Psoas muscle (tissue), 8 donors: Measurements from ENCODE around the gene PRMT5. TPM values are rescaled to one million over a fixed set of nuclear protein-coding genes. Genes with fewer than 3 reads are reported as not detected.
A peak's percentile ranks its signal among the peaks of the same experiment; 100 is the strongest.

Experiments
- ATAC-seq, 4 donors: fragments of 200-7000 bp; cut with Tn5 transposase; one replicate each; pipeline ENCODE4 v1.9.1; 2020; ENCODE audit warnings: moderate library complexity in 3 of 4, mild to moderate bottlenecking in 2 of 4
- DNase-seq, 2 donors: peaks; one replicate each; pipeline ENCODE4 v3.0.0-alpha.2; 2020
- H3K27ac ChIP-seq: fragments of 200-600 bp; one replicate; pipeline ENCODE4 v1.8.0; 2022
- H3K27me3 ChIP-seq, 3 donors: fragments of 200-600 bp in 1 of 3; one replicate each; pipeline versions ENCODE4 v1.6.1 to v1.8.0; 2013 to 2022; ENCODE audit warnings: low read length in 2 of 3, mild to moderate bottlenecking in 2 of 3, moderate library complexity in 1 of 3; ENCODE audit not compliant: insufficient read depth in 3 of 3
- H3K36me3 ChIP-seq, 2 donors: fragments of 200-600 bp in 1 of 2; one replicate each; pipeline versions ENCODE4 v1.6.1 to v1.8.0; 2013 to 2022; ENCODE audit warnings: low read depth in 1 of 2, mild to moderate bottlenecking in 1 of 2, moderate library complexity in 1 of 2; ENCODE audit not compliant: insufficient read depth in 1 of 2
- H3K4me1 ChIP-seq: fragments of 200-600 bp; one replicate; pipeline ENCODE4 v1.8.0; 2022
- H3K4me3 ChIP-seq: fragments of 200-600 bp; one replicate; pipeline ENCODE4 v1.8.0; 2022; ENCODE audit warnings: mild to moderate bottlenecking
- H3K9me3 ChIP-seq: fragments of 200-600 bp; one replicate; pipeline ENCODE4 v1.8.0; 2022
- WGBS, 3 donors: extraction: QIAGEN DNeasy Blood & Tissue Kit; methylation state at CpG; one replicate each; pipeline versions ENCODE4 v1.1.6 to v1.1.7; 2013; 5-methylcytosine and 5-hydroxymethylcytosine counted together
- intact Hi-C, 2 donors: fragments of 100-400 bp; cut with DNase I; formaldehyde crosslinking; loops; one replicate each; pipeline versions ENCODE4 v1.11.0 to v1.14.2; 2022
- long read RNA-seq, 2 donors: library from polyadenylated mRNA; unstranded; transcript quantifications; one replicate each; pipeline ENCODE4 v2.0.0, GENCODE V29; 2021
- polyA plus RNA-seq, 3 donors: library from polyadenylated mRNA; stranded (reverse); fragments of 200-250 nt; gene quantifications; one replicate each; pipeline ENCODE4 v1.2.3, GENCODE V29; 2013
- total RNA-seq, 4 donors: library from RNA; stranded (reverse); fragmentation: NEBNext Ultra II Directional in 2 of 4; extraction: Animal tissue kit (Norgen Biotek cat#: 25700) in 2 of 4; gene quantifications; one replicate each; pipeline versions ENCODE4 v1.2.1 to v1.2.4, GENCODE V29; 2021 to 2023
- TF ChIP-seq, protein P1 (sequence below): fragments of 200-600 bp; IDR thresholded peaks from one replicate; pipeline ENCODE4 v1.8.0; 2022; ENCODE audit warnings: antibody characterized with exemption
- donor health status: healthy with polysubstance abuse.
- donor health status: DM: no; HTN: no; CAD: no; lungs with moderate emphysema.
- donor health status: Bipolar disorder and iron deficiency.
- donor health status: healthy.
- donor health status: DM: yes; HTN: yes; CAD: no.
- donor health status: DM: no; HTN: no; CAD: no.
- donor health status: DM: no; HTN: no; CAD: no.
- donor health status: DM: yes; HTN: yes; CAD: no.

Gene PRMT5
- total RNA-seq (10 to 100 TPM; 67.5 to 80.4 (median 74.1) TPM), polyA plus RNA-seq (10 to 100 TPM; 45.3 to 99.5 (median 88.6) TPM)
- long read RNA-seq, donor 1, transcript PRMT5-202 (17 exons, 2,531 nt) = major isoform, 54 of 72 reads
- long read RNA-seq, donor 1, partial matches to known transcripts = 11 of 72 reads
- long read RNA-seq, donor 1, other reads (novel, unspliced or antisense) = 6 of 72 reads
- long read RNA-seq, donor 2, transcript PRMT5-202 (17 exons, 2,531 nt) = major isoform, 65 of 105 reads
- long read RNA-seq, donor 2, partial matches to known transcripts = 16 of 105 reads
- long read RNA-seq, donor 2, other reads (novel, unspliced or antisense) = 18 of 105 reads

DNA sequence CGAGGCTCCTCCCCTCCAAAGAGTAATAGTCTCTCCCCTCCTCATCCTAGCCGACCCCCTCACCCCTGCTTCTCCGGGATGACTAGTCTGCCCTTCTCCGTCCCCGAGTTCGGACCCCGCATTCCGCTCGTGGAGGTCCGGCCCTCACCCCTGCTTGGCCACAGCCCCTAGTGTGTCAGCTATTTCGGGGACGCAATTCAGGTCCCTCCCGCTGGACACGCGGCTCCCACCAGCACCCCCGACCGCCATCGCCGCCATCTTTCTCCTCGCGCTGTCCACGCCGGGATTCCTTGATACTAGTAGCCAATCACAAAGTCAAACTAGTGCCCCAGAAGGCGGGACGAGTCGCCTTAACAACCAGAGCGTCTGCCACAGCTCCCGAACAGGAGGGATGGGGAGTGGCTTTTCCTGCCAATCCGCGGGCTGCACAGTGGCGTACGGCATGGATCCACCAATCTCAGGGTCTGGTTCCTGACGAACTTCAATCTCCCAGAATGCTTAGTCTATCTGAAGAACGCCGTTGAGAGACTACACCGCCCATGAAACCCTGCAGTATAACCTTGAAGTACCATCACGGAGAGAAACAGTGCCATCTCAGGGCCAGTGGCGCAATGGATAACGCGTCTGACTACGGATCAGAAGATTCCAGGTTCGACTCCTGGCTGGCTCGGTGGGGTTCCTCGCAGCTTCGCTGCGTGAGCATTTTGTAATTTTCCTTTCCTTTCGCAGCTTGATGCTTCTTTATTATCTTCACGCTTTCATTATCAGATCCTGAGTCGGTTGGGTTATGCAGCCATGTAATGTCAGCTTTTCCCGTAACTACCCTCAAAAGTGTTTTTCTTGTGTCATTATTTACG is at the start of gene PRMT5:
Gene PRMT5 (minus strand): TSS at position 273 of the 857 bp plus-strand sequence. CDS start 15 bp downstream, at position 258.
- H3K36me3 ChIP-seq = peaks cover 0 to 36% of the 10 kb centered on the region in 2 donors
- peak; percentile 93 to 98 (median 96) for ATAC-seq
- H3K27me3 ChIP-seq = no peaks in the 10 kb centered on the region
- peak within 1 kb of the TSS; percentile 90 for H3K4me3 ChIP-seq
- no peaks in the 10 kb centered on the region for H3K9me3 ChIP-seq
- TF ChIP-seq, protein P1, sequence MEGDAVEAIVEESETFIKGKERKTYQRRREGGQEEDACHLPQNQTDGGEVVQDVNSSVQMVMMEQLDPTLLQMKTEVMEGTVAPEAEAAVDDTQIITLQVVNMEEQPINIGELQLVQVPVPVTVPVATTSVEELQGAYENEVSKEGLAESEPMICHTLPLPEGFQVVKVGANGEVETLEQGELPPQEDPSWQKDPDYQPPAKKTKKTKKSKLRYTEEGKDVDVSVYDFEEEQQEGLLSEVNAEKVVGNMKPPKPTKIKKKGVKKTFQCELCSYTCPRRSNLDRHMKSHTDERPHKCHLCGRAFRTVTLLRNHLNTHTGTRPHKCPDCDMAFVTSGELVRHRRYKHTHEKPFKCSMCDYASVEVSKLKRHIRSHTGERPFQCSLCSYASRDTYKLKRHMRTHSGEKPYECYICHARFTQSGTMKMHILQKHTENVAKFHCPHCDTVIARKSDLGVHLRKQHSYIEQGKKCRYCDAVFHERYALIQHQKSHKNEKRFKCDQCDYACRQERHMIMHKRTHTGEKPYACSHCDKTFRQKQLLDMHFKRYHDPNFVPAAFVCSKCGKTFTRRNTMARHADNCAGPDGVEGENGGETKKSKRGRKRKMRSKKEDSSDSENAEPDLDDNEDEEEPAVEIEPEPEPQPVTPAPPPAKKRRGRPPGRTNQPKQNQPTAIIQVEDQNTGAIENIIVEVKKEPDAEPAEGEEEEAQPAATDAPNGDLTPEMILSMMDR = no peak
- H3K27ac ChIP-seq = peak within 1 kb of the TSS; percentile 90
- H3K4me1 ChIP-seq = peaks cover 16% of the 10 kb centered on the region
- intact Hi-C loops = no loop called here
- WGBS, 3 donors = 0% methylated on average over 51 of the region's 51 CpGs
- peak; percentile 99 to 100 for DNase-seq

DNA sequence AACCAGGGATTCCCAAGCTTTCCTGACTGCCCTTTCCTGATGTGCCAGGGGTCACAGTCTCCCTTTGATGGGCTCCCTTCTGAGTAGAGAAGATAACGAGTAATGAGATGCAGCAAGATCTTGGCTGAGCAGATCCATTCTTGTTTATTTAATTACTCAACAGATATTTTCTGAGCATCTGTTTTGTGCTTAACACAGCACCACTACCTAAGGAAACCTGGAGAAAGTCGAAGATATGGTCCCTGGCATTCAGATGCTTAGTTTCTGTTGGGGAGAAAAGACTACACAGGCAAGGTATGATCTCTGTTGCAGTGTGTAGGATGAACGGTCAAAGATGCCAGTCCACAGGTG is 49.3 kb upstream of the PRMT5 start:
- peaks cover 14% of the 10 kb centered on the region for H3K4me1 ChIP-seq
- intact Hi-C loops = no loop called here
- 62 to 67% (median 67%) methylated on average over 3 of the region's 3 CpGs for WGBS, 3 donors
- peaks cover 0 to 38% (median 20%) of the 10 kb centered on the region in 3 donors for H3K27me3 ChIP-seq
- ATAC-seq (no peak), DNase-seq (no peak)
- H3K27ac ChIP-seq = no peak overlapping the region
- TF ChIP-seq, protein P1 = no peak
- no peak overlapping the region for H3K4me3 ChIP-seq
- no peaks in the 10 kb centered on the region for H3K9me3 ChIP-seq
- no peaks in the 10 kb centered on the region for H3K36me3 ChIP-seq

GRCh38 chr14:22977684-22978486 is 48.7 kb upstream of the PRMT5 start:
- H3K27ac ChIP-seq = no peak overlapping the region
- WGBS, 3 donors = 41 to 52% (median 46%) methylated on average over 6 to 8 of the region's 8 CpGs
- no peaks in the 10 kb centered on the region for H3K9me3 ChIP-seq
- peaks cover 0 to 36% (median 20%) of the 10 kb centered on the region in 3 donors for H3K27me3 ChIP-seq
- TF ChIP-seq, protein P1 = no peak
- H3K4me3 ChIP-seq = no peak overlapping the region
- intact Hi-C loops = no loop called here
- DNase-seq (peak in 1 of 2 donors; percentile 38), ATAC-seq (no peak)
- no peaks in the 10 kb centered on the region for H3K36me3 ChIP-seq
- H3K4me1 ChIP-seq = peaks cover 9% of the 10 kb centered on the region

- TF ChIP-seq, protein P1 = no peak
- Histone ChIP-seq H3K36me3 (no peaks in the 10 kb centered on the region), H3K4me1 (peaks cover 9% of the 10 kb centered on the region), H3K4me3 (no peak overlapping the region), H3K27me3 (peaks cover 0 to 33% (median 20%) of the 10 kb centered on the region in 3 donors), H3K27ac (no peak overlapping the region), H3K9me3 (no peaks in the 10 kb centered on the region)
- no peak for DNase-seq
- intact Hi-C loops = no loop called here
- ATAC-seq = no peak
Measured at GRCh38 chr14:22977434-22977683, 48.2 kb upstream of the PRMT5 start.
